Erythroblast (primary cell): ENCODE results near the gene TMEM61.

ENCODE experiments used
- GATA1 ChIP-seq: IDR thresholded peaks from 2 replicates; pipeline ENCODE4 v1.6.1; 2011; ENCODE audit warnings: low read depth, mild to moderate bottlenecking, control low read depth, low read length, moderate library complexity
- POLR2A ChIP-seq: IDR thresholded peaks from 2 replicates; pipeline ENCODE4 v1.6.1; 2011; ENCODE audit warnings: mild to moderate bottlenecking, low read length

DNA sequence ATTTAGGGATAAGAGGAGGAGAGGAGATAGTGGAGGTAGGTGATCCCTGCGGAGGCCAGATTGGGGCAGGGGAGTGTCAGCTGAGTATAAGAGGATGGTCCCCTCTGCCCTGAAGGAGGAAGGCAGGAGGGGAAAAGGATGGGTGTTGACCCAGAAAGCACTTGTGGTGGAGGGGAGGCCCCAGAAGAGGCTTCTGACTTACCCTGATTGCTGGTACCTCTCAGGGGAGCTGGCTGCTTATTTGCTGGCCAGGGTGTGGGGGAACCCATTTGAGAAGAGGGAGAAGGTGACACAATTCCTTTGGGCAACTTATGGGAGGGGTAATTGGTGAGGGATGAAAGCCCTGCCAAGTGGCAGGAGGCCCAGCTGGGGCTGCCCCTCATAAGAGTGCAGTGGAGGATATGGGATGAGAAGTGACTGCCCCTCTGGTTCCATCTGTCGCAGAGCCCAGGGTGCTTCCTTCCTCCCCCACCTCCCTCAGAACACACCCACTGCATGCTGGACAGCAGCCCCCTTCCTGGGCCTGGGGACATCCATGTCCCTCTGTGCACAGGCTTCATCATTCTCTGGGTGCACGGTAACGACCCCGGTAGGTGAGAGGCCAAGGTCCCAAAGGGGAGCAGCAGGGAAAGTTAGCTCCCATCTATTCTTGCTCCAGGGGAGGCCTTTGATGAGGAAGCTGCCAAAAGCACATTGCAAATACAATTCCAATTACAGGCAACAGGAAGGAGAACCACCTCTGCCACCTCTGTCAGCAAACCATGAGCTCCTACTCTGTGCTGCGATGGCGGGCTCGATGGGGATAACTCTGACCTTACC is 57.5 kb downstream of the TMEM61 start:
- TF ChIP-seq GATA1, result no peak
- TF ChIP-seq POLR2A, result no peak
